Right atrium auricular region (tissue), 2 donors: ENCODE measurements around the gene OR4D1. TPM values are rescaled to one million over a fixed set of nuclear protein-coding genes. Genes with fewer than 3 reads are reported as not detected.

Source experiments
- DNase-seq: peaks from one replicate; pipeline ENCODE4 v3.0.0-alpha.2; 2019; ENCODE audit warnings: low spot score
- H3K27ac ChIP-seq, 2 donors: fragments of 200-600 bp; sonication (generic); 1 replicate in 1 of 2; 2 replicates in 1 of 2; pipeline ENCODE4 v1.5.1; 2016 to 2019
- H3K27me3 ChIP-seq, 2 donors: fragments of 200-600 bp; sonication (generic); one replicate each; pipeline versions ENCODE4 v1.5.1 to v1.6.0; 2017 to 2019
- H3K36me3 ChIP-seq: fragments of 200-600 bp; sonication (generic); one replicate; pipeline ENCODE4 v1.5.1; 2016
- H3K4me1 ChIP-seq, 2 donors: fragments of 200-600 bp; sonication (generic); one replicate each; pipeline versions ENCODE4 v1.5.1 to v1.6.0; 2017 to 2019
- H3K4me3 ChIP-seq, 2 donors: fragments of 200-600 bp; sonication (generic); 1 replicate in 1 of 2; 2 replicates in 1 of 2; pipeline ENCODE4 v1.5.1; 2017 to 2019; ENCODE audit warnings: mild to moderate bottlenecking in 1 of 2, moderate library complexity in 1 of 2
- H3K9me3 ChIP-seq, 2 donors: fragments of 200-600 bp; sonication (generic); one replicate each; pipeline ENCODE4 v1.5.1; 2019
- CTCF ChIP-seq, 2 donors: fragments of 200-600 bp; sonication (generic); IDR thresholded peaks; one replicate each; pipeline ENCODE4 v1.5.1; 2019; ENCODE audit warnings: antibody characterized with exemption in 2 of 2
- total RNA-seq, 2 donors: library from RNA; depleted of rRNA; stranded (reverse); fragments of >200 nt; gene quantifications; one replicate each; pipeline ENCODE4 v1.1.0, GENCODE V29; 2016

OR4D1 gene
- total RNA-seq, 2 donors from 2014 or later = not detected

DNA sequence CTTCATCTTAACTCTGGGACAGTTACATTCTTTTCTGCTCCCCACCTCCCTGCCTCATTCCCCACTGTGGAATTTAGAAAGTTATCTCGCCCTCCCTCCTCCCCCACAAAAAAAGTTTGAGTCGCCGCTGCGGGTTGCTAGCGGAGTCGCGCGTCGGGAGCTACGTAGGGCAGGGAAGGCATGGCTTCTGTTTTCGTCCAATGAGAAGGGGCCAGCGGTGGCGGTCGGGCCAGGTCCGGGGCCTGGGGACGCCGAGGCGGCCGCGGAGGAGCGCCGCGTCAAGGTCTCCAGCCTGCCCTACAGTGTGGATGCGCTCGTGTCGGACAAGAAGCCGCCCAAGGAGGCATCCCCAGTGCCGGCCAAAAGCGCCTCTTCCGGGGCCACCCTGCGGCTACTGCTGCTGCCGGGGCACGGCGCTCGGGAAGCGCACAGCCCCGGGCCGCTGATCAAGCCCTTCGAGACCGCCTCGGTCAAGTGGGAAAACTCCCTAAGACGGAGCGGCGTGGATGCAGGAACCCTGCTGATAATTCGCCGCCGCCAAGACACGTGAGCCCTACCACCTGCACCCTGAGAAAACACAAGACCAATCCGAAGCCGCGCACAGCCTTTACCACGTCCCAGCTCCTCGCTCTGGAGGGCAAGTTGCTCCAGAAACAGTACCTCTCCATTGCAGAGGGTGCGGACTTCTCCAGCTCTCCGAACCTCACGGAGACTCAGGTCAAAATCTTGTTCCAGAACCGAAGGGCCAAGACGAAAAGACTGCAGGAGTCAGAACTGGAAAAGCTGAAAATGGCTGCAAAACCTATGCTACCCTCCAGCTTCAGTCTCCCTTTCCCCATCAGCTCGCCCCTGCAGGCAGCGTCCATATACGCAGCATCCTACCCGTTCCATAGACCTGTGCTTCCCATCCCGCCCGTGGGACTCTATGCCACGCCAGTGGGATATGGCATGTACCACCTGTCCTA is 8.9 kb downstream of the OR4D1 start:
- Histone ChIP-seq H3K4me3 (peak overlapping the region; percentile 33 to 55), H3K4me1 (peaks cover 0 to 12% of the 10 kb centered on the region in 2 donors), H3K36me3 (no peaks in the 10 kb centered on the region), H3K27ac (no peak overlapping the region), H3K9me3 (no peaks in the 10 kb centered on the region), H3K27me3 (no peaks in the 10 kb centered on the region)
- no peak for DNase-seq
- no peak for TF ChIP-seq CTCF (IDR thresholded peaks at IDR 0.05)

DNA sequence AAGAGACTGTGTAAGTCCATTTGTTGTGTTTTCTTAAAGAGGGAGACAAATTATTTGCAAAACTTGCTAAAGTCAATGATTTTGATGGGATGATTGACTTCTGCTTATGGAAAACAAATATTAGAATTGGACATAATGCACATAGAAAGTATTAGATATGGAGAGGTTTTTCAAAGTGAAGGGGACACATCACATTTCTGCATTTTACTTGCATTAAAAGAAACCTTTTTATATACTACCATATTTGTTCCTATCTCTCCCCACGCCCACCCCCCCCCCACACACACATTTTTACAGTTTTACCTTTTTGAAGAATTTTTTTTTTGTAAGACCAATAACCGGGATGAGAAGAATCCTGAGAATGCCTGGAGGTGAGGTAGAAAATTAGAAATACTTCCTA is 10.0 kb downstream of the OR4D1 start:
- no peak overlapping the region for H3K27ac ChIP-seq
- DNase-seq = no peak
- H3K36me3 ChIP-seq = no peaks in the 10 kb centered on the region
- H3K9me3 ChIP-seq = no peaks in the 10 kb centered on the region
- no peak overlapping the region for H3K4me3 ChIP-seq
- TF ChIP-seq CTCF (IDR thresholded peaks at IDR 0.05) = no peak
- H3K4me1 ChIP-seq = peaks cover 0 to 12% of the 10 kb centered on the region in 2 donors
- no peaks in the 10 kb centered on the region for H3K27me3 ChIP-seq

DNA sequence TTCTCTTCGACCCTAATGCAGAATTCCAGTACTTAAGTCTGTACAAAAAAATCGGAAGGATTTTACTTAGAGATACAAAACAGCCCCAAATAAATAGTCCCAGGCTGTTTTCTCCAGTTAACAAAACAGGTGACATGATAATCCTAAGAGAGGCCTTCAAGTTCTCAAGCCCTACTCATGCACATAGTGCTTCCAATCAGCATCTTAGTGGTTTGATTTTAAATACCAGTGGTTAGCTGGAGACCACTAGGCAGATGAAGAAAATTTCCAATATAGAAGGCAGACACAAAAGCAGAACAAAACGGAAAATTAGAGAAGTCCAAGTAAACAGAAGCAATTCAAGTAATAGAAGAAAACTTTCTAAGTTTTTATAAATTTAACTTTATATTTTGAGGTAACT is 13.4 kb downstream of the OR4D1 start:
- H3K27ac ChIP-seq = no peak overlapping the region
- H3K27me3 ChIP-seq = no peaks in the 10 kb centered on the region
- TF ChIP-seq CTCF (IDR thresholded peaks at IDR 0.05) = no peak
- no peak for DNase-seq
- peaks cover 0 to 11% of the 10 kb centered on the region in 2 donors for H3K4me1 ChIP-seq
- no peaks in the 10 kb centered on the region for H3K9me3 ChIP-seq
- H3K36me3 ChIP-seq = no peaks in the 10 kb centered on the region
- H3K4me3 ChIP-seq = no peak overlapping the region

- Histone ChIP-seq H3K36me3 (no peaks in the 10 kb centered on the region), H3K27me3 (no peaks in the 10 kb centered on the region), H3K4me3 (no peak overlapping the region), H3K9me3 (no peaks in the 10 kb centered on the region), H3K27ac (no peak overlapping the region), H3K4me1 (no peaks in the 10 kb centered on the region)
- no peak for DNase-seq
- no peak for TF ChIP-seq CTCF (IDR thresholded peaks at IDR 0.05)
These were observed 17.8 kb downstream of the OR4D1 start for GRCh38 chr17:58165981-58166380.

DNA sequence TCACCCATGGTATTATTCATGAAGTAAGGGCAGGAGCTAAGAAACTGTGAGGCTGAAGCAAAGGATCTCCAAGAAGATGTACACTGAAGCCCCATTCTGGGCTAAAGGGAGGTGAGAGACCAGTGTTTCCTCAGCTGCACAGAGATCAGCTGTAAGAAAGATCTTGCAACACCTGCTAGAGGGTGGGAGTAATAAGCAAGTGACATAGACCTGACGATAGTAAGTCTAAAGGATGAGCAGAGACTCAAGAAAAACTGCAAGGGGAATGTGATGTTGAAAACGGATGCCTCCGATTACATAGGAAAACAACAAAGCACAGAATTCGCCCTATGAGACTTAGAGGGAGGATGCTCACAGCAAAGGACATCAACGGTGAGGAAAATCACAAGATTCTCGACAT is 18.5 kb downstream of the OR4D1 start, which contains the start of gene OR4D2:
OR4D2 (plus strand) TSS at position 301 of the 400 bp plus-strand sequence. CDS start 2,674 bp downstream, outside the sequence.
- Histone ChIP-seq H3K27ac (no peak within 1 kb of the TSS), H3K4me1 (no peaks in the 10 kb centered on the region), H3K36me3 (no peaks in the 10 kb centered on the region), H3K4me3 (no peak within 1 kb of the TSS), H3K27me3 (no peaks in the 10 kb centered on the region), H3K9me3 (no peaks in the 10 kb centered on the region)
- TF ChIP-seq CTCF (IDR thresholded peaks at IDR 0.05) = no peak
- no peak for DNase-seq
